WTC11 (cell line): ENCODE results near the gene SYT9. TPM values are rescaled to one million over a fixed set of nuclear protein-coding genes. Genes with fewer than 3 reads are reported as not detected.

Experiments used
- ATAC-seq: fragments of 200-7000 bp; cut with Tn5 transposase; 2 replicates; pipeline ENCODE4 v1.10.0; 2021; ENCODE audit warnings: mild to moderate bottlenecking, moderate library complexity
- CTCF ChIA-PET: fragments of 300-600 bp; sonication (Branson Sonifier 250); formaldehyde crosslinking; loops from one replicate; lab custom pipeline; 2021; ENCODE audit warnings: antibody characterized with exemption; lab: Charles Lee
- POLR2A ChIA-PET: fragments of 350-600 bp; sonication (Branson Sonifier 250); formaldehyde crosslinking; loops from one replicate; lab custom pipeline; 2021; ENCODE audit warnings: antibody characterized with exemption; lab: Charles Lee
- DNase-seq: peaks from one replicate; pipeline ENCODE4 v3.0.0; 2021; ENCODE audit warnings: low spot score
- H3K27ac Mint-ChIP-seq: 2 replicates; pipeline ENCODE4 v1.8.0; 2021; ENCODE audit warnings: mixed read lengths
- H3K27me3 Mint-ChIP-seq: 2 replicates; pipeline ENCODE4 v1.8.0; 2021; ENCODE audit warnings: low read depth, mild to moderate bottlenecking, moderate library complexity, mixed read lengths
- H3K36me3 Mint-ChIP-seq: 2 replicates; pipeline ENCODE4 v1.8.0; 2021; ENCODE audit warnings: mixed read lengths
- H3K4me1 Mint-ChIP-seq: 2 replicates; pipeline ENCODE4 v1.8.0; 2022; ENCODE audit warnings: mixed read lengths
- H3K4me3 Mint-ChIP-seq: 2 replicates; pipeline ENCODE4 v1.8.0; 2021; ENCODE audit warnings: mild to moderate bottlenecking, moderate library complexity, mixed read lengths
- H3K9me3 Mint-ChIP-seq: 2 replicates; pipeline ENCODE4 v1.8.0; 2021; ENCODE audit warnings: mixed read lengths
- ATF1 ChIP-seq: sonication (generic); formaldehyde crosslinking; IDR thresholded peaks from 2 replicates; pipeline ENCODE4 v1.8.1; 2023; ENCODE audit warnings: mild to moderate bottlenecking, moderate library complexity, missing genetic modification reagents
- E2F5 ChIP-seq: sonication (generic); formaldehyde crosslinking; IDR thresholded peaks from 2 replicates; pipeline ENCODE4 v1.8.1; 2022; ENCODE audit warnings: mild to moderate bottlenecking, moderate library complexity, missing genetic modification reagents
- EMX1 ChIP-seq: fragments of 250-450 bp; sonication (Bioruptor Pico); IDR thresholded peaks from 2 replicates; pipeline ENCODE4 v1.8.0; 2021; ENCODE audit warnings: mild to moderate bottlenecking
- FOXK1 ChIP-seq: sonication (generic); formaldehyde crosslinking; IDR thresholded peaks from 2 replicates; pipeline ENCODE4 v1.8.0; 2022; ENCODE audit warnings: mild to moderate bottlenecking, moderate library complexity, missing genetic modification reagents
- FOXP1 ChIP-seq: sonication (generic); formaldehyde crosslinking; IDR thresholded peaks from 2 replicates; pipeline ENCODE4 v1.8.0; 2022; ENCODE audit warnings: missing genetic modification reagents, mild to moderate bottlenecking, moderate library complexity, borderline replicate concordance
- GRHL2 ChIP-seq: fragments of 250-450 bp; sonication (Bioruptor Pico); IDR thresholded peaks from 2 replicates; pipeline ENCODE4 v1.8.0; 2022; ENCODE audit warnings: mild to moderate bottlenecking, moderate library complexity; ENCODE audit not compliant: insufficient replicate concordance, severe bottlenecking
- JAZF1 ChIP-seq: fragments of 250-450 bp; sonication (Bioruptor Pico); IDR thresholded peaks from 2 replicates; pipeline ENCODE4 v1.9.0; 2021; ENCODE audit warnings: moderate library complexity, mild to moderate bottlenecking, inconsistent platforms
- NFE2L1 ChIP-seq: sonication (generic); formaldehyde crosslinking; IDR thresholded peaks from 2 replicates; pipeline ENCODE4 v1.8.1; 2023; ENCODE audit warnings: missing genetic modification reagents
- OVOL2 ChIP-seq: fragments of 250-450 bp; sonication (Bioruptor Pico); IDR thresholded peaks from 2 replicates; pipeline ENCODE4 v1.9.0; 2021; ENCODE audit warnings: mild to moderate bottlenecking, borderline replicate concordance
- RELA ChIP-seq: sonication (generic); formaldehyde crosslinking; IDR thresholded peaks from 2 replicates; pipeline ENCODE4 v1.8.1; 2022; ENCODE audit warnings: missing genetic modification reagents, mild to moderate bottlenecking, borderline replicate concordance
- SOX15 ChIP-seq: fragments of 250-450 bp; sonication (Bioruptor Pico); IDR thresholded peaks from 2 replicates; pipeline ENCODE4 v1.9.0; 2021; ENCODE audit warnings: mild to moderate bottlenecking
- TEAD1 ChIP-seq: sonication (generic); formaldehyde crosslinking; IDR thresholded peaks from 2 replicates; pipeline ENCODE4 v1.8.0; 2022; ENCODE audit warnings: mild to moderate bottlenecking, missing genetic modification reagents
- TP53 ChIP-seq: sonication (generic); formaldehyde crosslinking; IDR thresholded peaks from 2 replicates; pipeline ENCODE4 v1.8.1; 2023; ENCODE audit warnings: mild to moderate bottlenecking, missing genetic modification reagents
- ZNF121 ChIP-seq: sonication (generic); formaldehyde crosslinking; IDR thresholded peaks from 2 replicates; pipeline ENCODE4 v1.8.0; 2023; ENCODE audit warnings: missing genetic modification reagents
- ZNF138 ChIP-seq: sonication (generic); formaldehyde crosslinking; conservative IDR thresholded peaks from 2 replicates; pipeline ENCODE4 v1.8.1; 2022; ENCODE audit warnings: mild to moderate bottlenecking, moderate library complexity, missing genetic modification reagents
- ZNF219 ChIP-seq: sonication (generic); formaldehyde crosslinking; IDR thresholded peaks from 2 replicates; pipeline ENCODE4 v1.8.0; 2023; ENCODE audit warnings: missing genetic modification reagents, mild to moderate bottlenecking, borderline replicate concordance
- ZNF281 ChIP-seq: sonication (generic); formaldehyde crosslinking; IDR thresholded peaks from 2 replicates; pipeline ENCODE4 v1.8.0; 2023; ENCODE audit warnings: mild to moderate bottlenecking, missing genetic modification reagents
- ZNF532 ChIP-seq: fragments of 250-450 bp; sonication (Bioruptor Pico); IDR thresholded peaks from 2 replicates; pipeline ENCODE4 v1.9.0; 2021; ENCODE audit warnings: mild to moderate bottlenecking, borderline replicate concordance
- total RNA-seq: library from RNA; stranded (reverse); gene quantifications from 3 replicates; pipeline ENCODE4 v1.2.3, GENCODE V29; 2021
- TF ChIP-seq, protein P1 (sequence below): sonication (generic); formaldehyde crosslinking; IDR thresholded peaks from 2 replicates; pipeline ENCODE4 v1.8.1; 2023; ENCODE audit warnings: mild to moderate bottlenecking, missing genetic modification reagents, moderate library complexity
- TF ChIP-seq, protein P2 (sequence below): sonication (generic); formaldehyde crosslinking; IDR thresholded peaks from 2 replicates; pipeline ENCODE4 v1.8.0; 2022; ENCODE audit warnings: mild to moderate bottlenecking, missing genetic modification reagents
- TF ChIP-seq, protein P3 (sequence below): sonication (generic); formaldehyde crosslinking; IDR thresholded peaks from 2 replicates; pipeline ENCODE4 v1.8.0; 2022; ENCODE audit warnings: mild to moderate bottlenecking, missing genetic modification reagents
- TF ChIP-seq, protein P4 (sequence below): sonication (generic); formaldehyde crosslinking; IDR thresholded peaks from 2 replicates; pipeline ENCODE4 v1.8.1; 2022; ENCODE audit warnings: low read depth, mild to moderate bottlenecking, moderate library complexity, missing genetic modification reagents, borderline replicate concordance

SYT9 gene
- total RNA-seq, 1 experiment from 2014 or later: 1.3 TPM

- Mint-ChIP-seq H3K27ac (no peak overlapping the region), H3K36me3 (no peaks in the 10 kb centered on the region)
- POLR2A ChIA-PET: no interaction called here
Observed at GRCh38 chr11:7451520-7451919, 199.8 kb downstream of the SYT9 start.

GRCh38 chr11:7451952-7452494, 200.3 kb downstream of the SYT9 start:
- no peaks in the 10 kb centered on the region; the same call in 1 of the 2 replicates for H3K27me3 Mint-ChIP-seq
- no peaks in the 10 kb centered on the region for H3K9me3 Mint-ChIP-seq
- POLR2A ChIA-PET: no interaction called here
- no peak overlapping the region for H3K27ac Mint-ChIP-seq
- no peak overlapping the region for H3K4me3 Mint-ChIP-seq
- ATAC-seq: no peak
- peaks cover 21% of the 10 kb centered on the region for H3K4me1 Mint-ChIP-seq
- H3K36me3 Mint-ChIP-seq: no peaks in the 10 kb centered on the region
- CTCF ChIA-PET: interaction anchor here (0.7 to 1.7 kb wide), 4 partner anchors 119 to 243 kb away, joined by 3 to 5 read pairs (median 4); no protein-coding TSS in a partner anchor
- DNase-seq: no peak
- TF ChIP-seq E2F5 (CRISPR knock-in tag): no peak
- TF ChIP-seq, protein P1, sequence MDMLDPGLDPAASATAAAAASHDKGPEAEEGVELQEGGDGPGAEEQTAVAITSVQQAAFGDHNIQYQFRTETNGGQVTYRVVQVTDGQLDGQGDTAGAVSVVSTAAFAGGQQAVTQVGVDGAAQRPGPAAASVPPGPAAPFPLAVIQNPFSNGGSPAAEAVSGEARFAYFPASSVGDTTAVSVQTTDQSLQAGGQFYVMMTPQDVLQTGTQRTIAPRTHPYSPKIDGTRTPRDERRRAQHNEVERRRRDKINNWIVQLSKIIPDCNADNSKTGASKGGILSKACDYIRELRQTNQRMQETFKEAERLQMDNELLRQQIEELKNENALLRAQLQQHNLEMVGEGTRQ: no peak
- no peak for TF ChIP-seq SOX15 (CRISPR knock-in tag)
- TF ChIP-seq, protein P2, sequence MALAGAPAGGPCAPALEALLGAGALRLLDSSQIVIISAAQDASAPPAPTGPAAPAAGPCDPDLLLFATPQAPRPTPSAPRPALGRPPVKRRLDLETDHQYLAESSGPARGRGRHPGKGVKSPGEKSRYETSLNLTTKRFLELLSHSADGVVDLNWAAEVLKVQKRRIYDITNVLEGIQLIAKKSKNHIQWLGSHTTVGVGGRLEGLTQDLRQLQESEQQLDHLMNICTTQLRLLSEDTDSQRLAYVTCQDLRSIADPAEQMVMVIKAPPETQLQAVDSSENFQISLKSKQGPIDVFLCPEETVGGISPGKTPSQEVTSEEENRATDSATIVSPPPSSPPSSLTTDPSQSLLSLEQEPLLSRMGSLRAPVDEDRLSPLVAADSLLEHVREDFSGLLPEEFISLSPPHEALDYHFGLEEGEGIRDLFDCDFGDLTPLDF (CRISPR knock-in tag): no peak
- no peak for TF ChIP-seq GRHL2 (CRISPR knock-in tag)
- no peak for TF ChIP-seq ZNF138 (CRISPR knock-in tag)
- no peak for TF ChIP-seq OVOL2 (CRISPR knock-in tag)
- no peak for TF ChIP-seq ZNF219 (CRISPR knock-in tag)
- no peak for TF ChIP-seq FOXK1 (CRISPR knock-in tag)
- no peak for TF ChIP-seq ZNF281
- TF ChIP-seq ATF1 (CRISPR knock-in tag): no peak
- no peak for TF ChIP-seq TP53 (CRISPR knock-in tag)
- TF ChIP-seq, protein P3, sequence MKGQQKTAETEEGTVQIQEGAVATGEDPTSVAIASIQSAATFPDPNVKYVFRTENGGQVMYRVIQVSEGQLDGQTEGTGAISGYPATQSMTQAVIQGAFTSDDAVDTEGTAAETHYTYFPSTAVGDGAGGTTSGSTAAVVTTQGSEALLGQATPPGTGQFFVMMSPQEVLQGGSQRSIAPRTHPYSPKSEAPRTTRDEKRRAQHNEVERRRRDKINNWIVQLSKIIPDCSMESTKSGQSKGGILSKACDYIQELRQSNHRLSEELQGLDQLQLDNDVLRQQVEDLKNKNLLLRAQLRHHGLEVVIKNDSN (CRISPR knock-in tag): no peak
- TF ChIP-seq ZNF532 (CRISPR knock-in tag): no peak
- TF ChIP-seq ZNF121 (CRISPR knock-in tag): no peak
- no peak for TF ChIP-seq TEAD1 (CRISPR knock-in tag)

More at GRCh38 chr11:7451520-7451919, 199.8 kb downstream of the SYT9 start:
- H3K27me3 Mint-ChIP-seq: no peaks in the 10 kb centered on the region; the same call in 1 of the 2 replicates
- no peaks in the 10 kb centered on the region for H3K9me3 Mint-ChIP-seq
- no peak overlapping the region for H3K4me3 Mint-ChIP-seq
- DNase-seq: no peak
- peak; percentile 20; the same call in 1 of the 2 replicates for ATAC-seq
- peaks cover 21% of the 10 kb centered on the region for H3K4me1 Mint-ChIP-seq
- CTCF ChIA-PET: interaction anchor here (0.7 to 1.7 kb wide), 7 partner anchors 9 to 243 kb away, joined by 3 to 5 read pairs (median 3); no protein-coding TSS in a partner anchor
- TF ChIP-seq FOXP1: no peak
- TF ChIP-seq EMX1 (CRISPR knock-in tag): no peak
- TF ChIP-seq, protein P1: no peak
- TF ChIP-seq NFE2L1: no peak
- no peak for TF ChIP-seq RELA (CRISPR knock-in tag)
- TF ChIP-seq JAZF1 (CRISPR knock-in tag): no peak
- TF ChIP-seq, protein P4, sequence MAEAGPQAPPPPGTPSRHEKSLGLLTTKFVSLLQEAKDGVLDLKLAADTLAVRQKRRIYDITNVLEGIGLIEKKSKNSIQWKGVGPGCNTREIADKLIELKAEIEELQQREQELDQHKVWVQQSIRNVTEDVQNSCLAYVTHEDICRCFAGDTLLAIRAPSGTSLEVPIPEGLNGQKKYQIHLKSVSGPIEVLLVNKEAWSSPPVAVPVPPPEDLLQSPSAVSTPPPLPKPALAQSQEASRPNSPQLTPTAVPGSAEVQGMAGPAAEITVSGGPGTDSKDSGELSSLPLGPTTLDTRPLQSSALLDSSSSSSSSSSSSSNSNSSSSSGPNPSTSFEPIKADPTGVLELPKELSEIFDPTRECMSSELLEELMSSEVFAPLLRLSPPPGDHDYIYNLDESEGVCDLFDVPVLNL: no peak
- TF ChIP-seq SOX15 (CRISPR knock-in tag): no peak
